ENCODE data around the gene TYW1.
"Not testable (repeated sequence)": the region's sequence is repeated elsewhere in the genome, so short reads cannot be mapped to it uniquely, and the experiment has no call there.

TYW1 gene

GRCh38 chr7:67163285-67163684, 166.7 kb downstream of the TYW1 start:
- DNase-seq; intact Hi-C loops (cut with DNase I): not testable (repeated sequence)

DNA sequence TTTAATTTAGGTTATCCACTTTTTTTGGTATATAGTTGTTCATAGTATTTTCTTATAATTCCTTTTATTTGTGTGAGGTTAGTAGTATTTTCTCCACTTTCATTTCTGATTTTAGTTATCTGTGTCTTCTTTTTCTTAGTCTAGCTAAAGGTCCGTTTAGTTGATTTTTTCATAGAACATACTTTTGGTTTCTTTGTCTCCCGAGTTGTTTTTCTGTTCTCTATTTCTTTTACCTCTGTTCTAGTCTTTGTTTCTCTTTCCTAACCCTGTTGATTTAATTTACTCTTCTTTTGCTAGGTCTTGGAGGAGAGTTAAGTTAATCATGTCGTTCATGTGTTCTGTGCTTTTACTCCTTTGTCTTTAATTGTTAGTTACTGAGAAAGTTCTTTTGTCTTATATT, 174.5 kb downstream of the TYW1 start:
- DNase-seq; intact Hi-C loops (cut with DNase I): not testable (repeated sequence)

- DNase-seq; intact Hi-C loops (cut with DNase I): not testable (repeated sequence)
These were observed 180.1 kb downstream of the TYW1 start for GRCh38 chr7:67176730-67177129.

DNA sequence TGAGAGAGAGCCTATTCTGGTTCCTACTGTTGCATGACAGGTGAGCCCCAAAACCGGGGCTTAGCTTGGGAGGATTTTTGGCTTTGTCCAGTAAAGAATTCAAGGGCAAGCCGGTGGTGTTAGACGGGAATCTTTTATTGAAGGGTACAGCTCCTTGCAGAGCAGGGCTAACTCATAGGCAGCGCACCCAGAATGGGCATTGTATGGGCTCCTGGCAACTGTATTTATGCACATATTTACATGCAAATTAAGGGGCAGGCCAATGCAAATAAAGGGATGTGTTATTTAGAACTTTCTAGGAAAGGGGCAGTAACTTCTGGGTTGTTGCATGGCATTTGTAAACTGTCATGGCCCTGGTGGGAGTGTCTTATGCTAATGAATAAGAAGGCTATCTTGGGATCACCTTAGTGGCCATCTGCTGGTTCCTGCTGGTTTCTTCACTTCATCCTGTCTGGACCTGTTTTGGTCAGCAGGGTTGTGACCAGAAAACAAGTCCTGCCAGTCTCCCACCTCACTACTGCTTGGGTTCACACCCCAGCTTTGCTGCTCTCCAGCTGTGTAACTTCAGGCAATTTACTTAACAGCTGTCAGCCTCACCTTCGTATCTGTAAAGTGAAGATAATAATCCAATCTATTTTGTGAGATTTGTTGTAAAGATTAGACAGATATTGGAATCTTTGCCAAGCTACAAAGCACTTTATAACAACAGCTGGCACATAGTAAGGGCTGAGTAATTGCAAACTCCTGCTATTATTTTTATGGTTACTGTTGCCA, 182.5 kb downstream of the TYW1 start:
- intact Hi-C loops (cut with DNase I); DNase-seq: not testable (repeated sequence)

GRCh38 chr7:67182956-67183750, 186.5 kb downstream of the TYW1 start:
- DNase-seq; intact Hi-C loops (cut with DNase I): not testable (repeated sequence)

DNA sequence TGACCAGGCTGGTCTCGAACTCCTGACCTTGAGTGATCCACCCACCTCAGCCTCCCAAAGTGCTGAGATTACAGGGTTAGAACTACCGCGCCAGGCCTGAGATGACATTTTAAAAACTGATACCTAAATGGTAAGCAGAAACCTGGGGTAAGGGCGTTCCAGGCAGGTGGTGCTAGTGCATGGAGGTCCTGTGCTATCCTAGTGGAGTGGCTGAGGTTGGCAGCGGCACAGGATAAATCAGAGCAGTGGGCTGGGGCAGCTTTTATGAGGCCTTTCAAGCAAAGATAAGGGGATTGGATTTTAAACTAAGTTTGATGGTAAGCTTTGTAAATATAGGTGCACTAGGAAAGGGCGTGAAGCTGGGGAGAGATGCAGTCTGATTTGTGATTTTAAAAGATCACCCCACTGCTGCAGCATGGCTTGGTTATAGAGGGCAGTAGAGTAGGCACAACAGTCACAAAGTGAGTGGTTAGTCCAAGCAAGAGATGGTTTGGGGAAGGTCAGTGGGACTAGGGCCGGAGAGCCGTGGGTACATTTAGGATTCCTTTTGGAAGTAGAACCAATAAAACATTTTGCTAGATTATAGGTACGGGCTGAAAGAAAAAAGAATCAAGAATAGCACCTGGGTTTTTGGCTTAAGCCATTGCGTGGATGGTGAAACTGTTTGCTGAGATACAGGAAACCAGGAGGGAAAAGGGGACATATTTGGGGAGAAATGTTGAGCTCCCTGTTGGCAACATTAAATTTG, 188.5 kb downstream of the TYW1 start:
- intact Hi-C loops (cut with DNase I); DNase-seq: not testable (repeated sequence)

- DNase-seq; intact Hi-C loops (cut with DNase I): not testable (repeated sequence)
These were observed 189.1 kb downstream of the TYW1 start for GRCh38 chr7:67185660-67186129.

DNA sequence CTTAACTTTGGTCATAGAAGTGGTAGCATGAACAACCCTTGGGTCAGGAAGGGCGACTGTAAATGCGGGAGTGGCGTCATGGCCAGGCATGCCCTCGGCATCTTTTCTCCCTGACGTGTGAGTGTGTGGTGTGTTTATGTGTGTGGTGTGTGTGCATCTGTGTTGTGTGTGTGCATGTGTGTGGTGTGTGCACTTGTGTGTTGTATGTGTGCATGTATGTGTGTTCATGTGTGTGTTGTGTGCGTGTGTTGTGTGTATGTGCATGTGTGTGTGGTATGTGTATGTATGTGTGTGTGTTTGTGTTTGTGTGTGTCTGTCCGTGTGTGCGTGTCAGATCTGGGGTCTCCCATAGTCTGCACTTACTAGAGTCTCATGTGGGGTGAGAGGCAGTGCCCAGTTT, 192.5 kb downstream of the TYW1 start:
- DNase-seq; intact Hi-C loops (cut with DNase I): not testable (repeated sequence)

- intact Hi-C loops (cut with DNase I); DNase-seq: not testable (repeated sequence)
These were observed 193.3 kb downstream of the TYW1 start for GRCh38 chr7:67189801-67190465.

DNA sequence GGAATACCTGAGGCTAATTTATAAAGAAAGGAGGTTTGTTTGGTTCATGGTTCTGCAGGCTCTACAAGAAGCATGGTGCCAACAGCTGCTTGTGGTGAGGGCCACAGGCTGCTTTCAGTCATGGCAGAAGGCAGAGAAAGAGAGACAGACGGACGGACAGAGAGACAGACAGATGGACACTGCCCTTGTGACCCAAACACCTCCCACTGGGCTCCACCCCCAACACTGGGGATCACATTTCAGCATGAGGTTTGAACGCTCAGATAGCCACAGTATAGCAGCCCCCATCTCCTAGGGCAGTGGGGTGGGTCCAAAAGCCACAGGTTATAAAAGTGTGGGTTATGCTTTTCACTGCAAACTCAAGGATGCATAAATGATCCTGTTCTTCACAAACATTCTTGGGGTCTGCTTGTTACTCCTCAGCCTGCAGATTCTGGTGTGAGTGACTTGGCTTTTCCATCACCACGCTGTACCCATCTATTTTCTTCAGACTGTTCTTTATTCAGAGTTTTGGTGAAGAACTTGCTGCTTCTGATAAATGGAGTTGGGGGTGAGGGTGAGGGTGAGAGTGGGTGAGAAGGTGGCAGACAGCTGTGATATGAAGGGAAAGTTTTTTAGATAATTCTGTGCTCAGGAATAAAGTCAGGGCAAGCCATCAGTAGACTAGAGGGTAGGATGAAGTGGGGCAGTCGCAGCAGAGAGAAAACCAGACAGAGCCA, 194.5 kb downstream of the TYW1 start:
- DNase-seq; intact Hi-C loops (cut with DNase I): not testable (repeated sequence)

GRCh38 chr7:67192123-67192702, 195.6 kb downstream of the TYW1 start:
- DNase-seq; intact Hi-C loops (cut with DNase I): not testable (repeated sequence)

DNA sequence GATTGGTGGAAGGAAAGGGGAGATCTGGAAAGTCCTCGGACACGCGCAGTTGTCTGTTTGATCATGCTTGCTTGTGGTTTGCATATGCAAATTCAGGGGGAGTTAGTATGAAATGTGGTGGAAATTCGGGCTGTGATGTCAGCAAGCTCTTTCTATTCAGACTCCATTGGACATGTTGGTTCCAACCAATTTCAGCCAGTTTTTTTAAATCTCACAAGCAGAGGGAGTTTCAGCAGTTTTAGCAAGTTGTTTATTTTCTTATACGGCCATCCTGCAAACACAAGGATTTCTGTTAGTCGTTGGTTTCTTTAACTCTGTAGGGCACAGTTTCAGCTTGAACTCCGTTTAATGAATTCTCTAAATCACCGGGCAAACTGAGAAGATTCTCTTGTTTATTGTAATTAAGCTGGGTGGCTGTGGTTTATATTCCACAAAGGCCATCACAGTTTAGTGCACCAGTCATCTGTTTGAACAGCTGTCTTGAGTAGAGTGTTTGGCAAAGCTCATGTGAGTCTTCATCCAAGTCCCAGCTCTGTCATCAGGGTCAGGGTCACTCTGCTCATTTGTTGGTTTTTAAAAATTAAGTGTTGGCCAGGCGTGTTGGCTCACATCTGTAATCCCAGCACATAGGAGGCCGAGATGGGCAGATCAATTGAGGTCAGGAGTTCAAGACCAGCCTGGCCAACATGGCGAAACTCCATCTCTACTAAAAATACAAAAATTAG, 196.4 kb downstream of the TYW1 start:
- intact Hi-C loops (cut with DNase I): not testable (repeated sequence)
- DNase-seq: peak in 6 of 42 donors; percentile 13 to 54 (median 17)

GRCh38 chr7:67196176-67196575, 199.5 kb downstream of the TYW1 start:
- DNase-seq; intact Hi-C loops (cut with DNase I): not testable (repeated sequence)

- intact Hi-C loops (cut with DNase I); DNase-seq: not testable (repeated sequence)
These were observed 202.4 kb downstream of the TYW1 start for GRCh38 chr7:67198865-67199526.

DNA sequence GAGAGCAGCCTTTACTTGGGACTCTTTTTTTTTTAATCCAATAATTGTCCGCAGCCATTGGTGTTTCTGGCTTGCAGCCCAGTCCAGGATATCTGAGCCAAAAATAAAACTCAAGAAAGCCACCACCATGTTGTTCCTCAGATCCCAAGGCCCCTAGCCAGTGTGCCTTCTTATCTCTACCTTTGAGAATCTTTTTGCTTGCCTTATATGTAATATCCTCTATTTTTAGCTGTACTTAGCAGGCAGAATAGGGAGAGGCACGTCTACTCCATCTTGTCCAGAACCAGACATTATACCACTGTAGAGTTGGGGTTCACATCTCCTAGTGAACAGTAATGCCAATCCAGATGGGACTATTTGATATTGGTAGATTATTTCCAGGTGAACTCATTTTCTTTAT, 209.1 kb downstream of the TYW1 start:
- DNase-seq; intact Hi-C loops (cut with DNase I): not testable (repeated sequence)

DNA sequence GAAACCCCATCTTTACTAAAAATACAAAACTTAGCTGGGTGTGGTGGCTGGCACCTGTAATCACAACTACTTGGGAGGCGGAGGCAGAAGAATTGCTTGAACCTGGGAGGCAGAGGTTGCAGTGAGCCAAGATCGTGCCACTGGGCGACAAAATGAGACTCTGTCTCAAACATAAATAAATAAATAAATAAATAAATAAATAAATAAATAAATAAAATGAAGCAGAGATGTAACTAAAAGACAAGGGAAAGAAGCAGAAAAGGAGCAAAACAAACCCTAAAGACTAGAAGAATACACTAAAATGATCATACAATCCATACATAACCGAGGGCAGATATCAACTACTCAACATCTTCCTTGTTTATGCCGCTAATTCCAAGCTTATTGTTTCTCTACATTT, 209.8 kb downstream of the TYW1 start:
- no peak for DNase-seq

DNA sequence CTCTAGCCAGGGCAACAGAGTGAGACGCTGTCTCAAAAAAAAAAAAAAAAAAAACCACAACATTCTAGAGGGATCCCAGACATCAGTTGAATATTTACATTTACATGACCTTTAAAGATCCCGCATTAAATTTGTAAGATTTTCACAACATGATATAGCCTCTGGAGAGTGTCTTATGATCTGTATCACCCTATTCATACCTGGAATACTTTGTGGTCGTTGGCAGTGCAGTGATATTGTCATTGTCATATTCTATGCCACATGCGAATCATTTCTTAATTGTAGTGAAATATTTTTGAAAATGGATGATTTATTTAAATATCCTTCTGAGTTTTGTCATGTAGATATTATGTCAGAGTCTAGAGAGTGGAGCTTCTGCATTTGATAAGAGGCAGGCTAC, 212.0 kb downstream of the TYW1 start:
- DNase-seq; intact Hi-C loops (cut with DNase I): not testable (repeated sequence)

More for the DNA sequence above, 209.8 kb downstream of the TYW1 start:
- intact Hi-C loops (cut with DNase I): no loop called here

Data from head of caudate nucleus (tissue), 42 donors.